HG02981 (cell line): ENCODE results near the gene FAM149A.

ENCODE experiments used
- ATAC-seq: cut with Tn5 transposase; IDR thresholded peaks from one replicate; pipeline ENCODE4 v1.9.1; 2021; ENCODE audit warnings: mild to moderate bottlenecking, moderate library complexity; ENCODE audit not compliant: unreplicated experiment

Gene FAM149A

DNA sequence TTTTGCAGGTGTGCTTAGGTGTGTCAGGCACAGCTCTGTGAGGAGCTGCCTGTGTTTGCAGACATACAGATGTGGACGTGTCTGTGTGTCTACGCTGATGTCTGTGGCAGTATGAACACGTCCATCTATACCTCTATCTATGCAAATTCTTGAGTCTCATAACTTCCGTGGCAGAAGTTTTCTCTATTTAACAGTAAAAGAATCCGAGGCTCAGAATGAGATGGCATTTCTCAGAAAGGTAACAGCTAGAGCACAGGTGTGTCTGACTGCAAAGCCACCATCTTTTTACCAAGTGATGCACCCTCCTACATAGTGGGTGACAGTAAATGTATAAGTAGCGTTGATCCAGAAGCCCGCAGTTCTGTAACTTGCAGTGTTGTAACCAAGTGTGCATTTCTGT lies 47.0 kb downstream of the FAM149A start:
- no peak for ATAC-seq

- no peak for ATAC-seq
Measured at GRCh38 chr4:186158021-186158813, 53.7 kb downstream of the FAM149A start.

DNA sequence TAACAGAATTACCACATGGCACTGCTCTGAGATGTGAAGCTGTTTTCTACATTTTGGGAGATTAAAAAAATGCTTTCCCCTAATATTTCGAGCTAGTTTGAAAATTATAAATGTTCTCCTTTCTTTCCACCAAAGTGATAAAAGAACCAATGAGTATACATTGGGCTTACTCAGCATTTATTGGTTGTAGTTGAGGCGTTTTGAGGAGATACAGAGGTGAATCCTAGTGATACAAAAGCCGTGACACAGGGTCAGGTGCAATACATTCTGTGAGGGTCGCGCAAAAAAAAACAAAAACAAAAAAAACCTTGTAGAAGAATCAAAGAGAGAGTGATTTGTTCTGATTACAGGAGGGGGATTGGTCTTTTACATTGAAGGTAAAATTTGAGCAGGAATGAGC lies 54.5 kb downstream of the FAM149A start:
- ATAC-seq, result no peak

DNA sequence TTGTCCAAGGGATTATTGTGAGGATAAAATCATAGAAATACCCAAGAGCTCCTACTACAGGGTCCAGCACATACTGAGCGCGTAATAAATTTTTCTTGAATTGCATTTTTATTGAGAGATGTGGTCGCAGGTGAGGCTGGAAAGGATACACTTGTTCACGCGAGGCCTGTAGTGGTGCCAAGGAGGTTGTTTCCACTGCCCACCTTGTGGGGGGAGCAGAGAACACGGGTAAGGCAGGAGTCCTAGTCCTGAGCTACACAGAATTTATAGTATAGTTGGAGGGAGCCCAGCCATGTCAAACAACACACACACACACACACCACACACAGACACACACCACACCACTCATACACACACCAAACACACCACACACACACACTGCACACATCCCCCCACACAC lies 55.1 kb downstream of the FAM149A start:
- ATAC-seq, result no peak

- ATAC-seq, result peak; percentile 90
Measured at GRCh38 chr4:186161138-186161537, 56.6 kb downstream of the FAM149A start.

GRCh38 chr4:186166852-186167512 lies 62.5 kb downstream of the FAM149A start:
- no peak for ATAC-seq

- ATAC-seq, result no peak
Measured at GRCh38 chr4:186167605-186168004, 63.1 kb downstream of the FAM149A start.

DNA sequence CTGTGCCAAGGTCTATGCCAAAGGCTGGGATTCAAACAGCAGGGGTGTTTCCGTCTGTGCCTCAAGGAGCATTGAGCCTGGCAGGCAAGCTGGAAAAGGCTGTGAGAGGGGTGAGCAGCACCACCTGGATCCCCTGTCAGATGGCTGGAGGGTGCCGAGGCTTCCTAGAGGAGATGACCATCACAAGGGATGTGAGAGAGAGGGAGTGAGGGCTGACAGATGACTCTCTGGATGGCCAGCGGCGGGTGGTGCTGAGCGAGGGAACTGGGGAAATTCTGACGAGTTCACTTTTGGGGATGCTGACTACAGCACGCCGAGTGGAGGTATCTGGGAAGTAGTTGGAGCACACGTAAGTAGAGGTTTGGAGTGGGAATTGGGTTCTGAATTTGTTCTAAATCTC lies 64.2 kb downstream of the FAM149A start:
- ATAC-seq, result no peak

- ATAC-seq, result no peak
Measured at GRCh38 chr4:186169333-186169944, 64.9 kb downstream of the FAM149A start.

DNA sequence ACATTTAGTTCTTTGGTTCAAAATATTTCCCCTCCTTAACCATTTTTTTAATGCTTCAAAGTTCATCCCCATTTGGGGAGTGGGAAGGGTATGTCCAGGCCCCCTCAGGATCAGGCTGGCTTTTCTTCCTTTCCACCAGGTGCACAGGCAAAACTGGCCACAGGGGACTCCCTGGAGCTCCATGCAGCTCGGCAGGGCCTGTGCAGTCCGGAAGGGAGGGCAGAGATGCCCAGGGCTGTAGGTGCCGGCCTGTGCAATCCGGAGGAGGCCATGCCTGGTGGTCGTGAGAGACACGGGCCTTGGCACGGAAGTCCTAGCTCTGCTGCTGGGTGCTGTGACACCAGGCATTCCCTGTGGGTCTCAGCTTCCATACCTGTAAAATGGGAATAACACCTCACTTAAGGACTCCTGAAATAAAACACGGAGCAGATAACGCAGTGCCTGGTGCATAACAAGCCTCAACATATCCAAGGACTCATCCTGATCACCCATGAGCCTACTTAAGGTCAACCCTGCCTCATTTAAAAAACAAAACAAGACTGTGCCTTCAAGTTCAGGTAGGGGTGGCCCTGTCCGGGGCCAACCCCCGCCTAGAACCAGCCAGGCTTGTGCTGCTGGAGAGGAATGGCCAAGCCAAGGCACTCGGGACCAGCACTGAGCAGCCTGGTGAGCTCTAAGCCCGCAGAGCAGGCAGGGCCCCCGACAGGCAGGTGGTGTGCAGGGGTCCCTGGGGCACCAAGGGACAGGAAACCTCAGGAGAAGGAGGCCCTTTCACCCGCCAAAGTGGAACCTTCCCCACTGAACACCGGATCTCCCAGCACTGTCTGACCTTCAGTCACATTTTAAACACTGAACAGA lies 65.7 kb downstream of the FAM149A start:
- no peak for ATAC-seq

DNA sequence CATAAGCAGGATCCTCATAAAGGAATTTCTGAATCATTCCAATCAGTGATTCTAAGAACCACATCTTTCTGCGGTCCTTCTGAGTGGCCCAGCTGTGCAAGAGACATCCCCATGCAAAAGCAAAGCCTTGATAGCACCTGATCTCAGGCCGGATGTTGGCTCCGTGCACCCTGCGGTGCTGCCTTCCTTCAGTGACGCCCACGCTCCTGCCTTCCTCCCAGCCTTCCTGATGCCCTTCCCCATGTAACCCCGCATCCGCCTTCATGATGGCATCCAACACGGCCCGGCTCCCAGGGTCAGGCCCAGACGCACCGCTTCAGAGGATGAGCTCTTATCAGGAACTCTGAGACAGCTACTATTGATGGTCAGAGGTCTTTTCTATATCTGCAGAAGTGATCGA lies 66.5 kb downstream of the FAM149A start:
- ATAC-seq, result no peak

DNA sequence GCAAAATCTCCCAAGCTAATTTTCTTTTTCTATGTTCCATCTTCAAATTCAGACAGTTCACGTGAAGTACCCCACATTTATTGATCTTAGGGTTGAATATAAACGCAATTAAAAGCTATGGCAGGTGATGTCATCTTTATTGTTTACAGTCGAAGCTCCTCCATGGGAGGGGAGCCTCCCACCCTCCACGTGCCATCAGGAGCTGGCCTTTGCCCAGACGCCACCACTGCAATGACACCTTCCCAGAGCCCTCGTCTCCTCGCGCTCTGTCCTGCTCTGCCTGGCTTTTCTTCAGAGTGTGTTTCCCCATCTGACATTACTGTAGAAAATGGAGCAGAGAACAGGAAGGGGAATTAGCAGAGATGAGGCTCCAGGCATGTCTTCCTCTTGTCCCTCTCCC lies 68.0 kb downstream of the FAM149A start:
- ATAC-seq, result no peak

- ATAC-seq, result no peak
Measured at GRCh38 chr4:186188107-186188506, 83.6 kb downstream of the FAM149A start.

DNA sequence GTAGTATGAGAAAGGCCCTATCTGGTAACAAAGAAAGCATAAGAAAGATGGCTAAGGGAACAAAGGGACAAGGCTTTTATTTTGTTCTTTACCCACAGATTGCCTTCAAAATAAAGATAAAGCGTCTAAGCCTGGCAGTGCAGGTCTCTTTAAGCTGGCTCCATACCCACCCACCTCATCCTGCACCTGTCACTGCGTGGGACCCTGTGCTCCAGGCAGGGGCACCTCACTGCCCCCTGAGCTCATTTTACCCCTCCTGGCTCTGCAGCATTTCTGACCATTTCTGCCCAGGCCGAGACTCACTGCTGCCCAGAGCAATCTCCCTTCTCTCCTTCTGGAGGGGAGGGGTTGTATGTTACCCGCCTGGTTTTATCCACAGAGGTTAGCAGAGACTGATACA lies 85.2 kb downstream of the FAM149A start:
- no peak for ATAC-seq

DNA sequence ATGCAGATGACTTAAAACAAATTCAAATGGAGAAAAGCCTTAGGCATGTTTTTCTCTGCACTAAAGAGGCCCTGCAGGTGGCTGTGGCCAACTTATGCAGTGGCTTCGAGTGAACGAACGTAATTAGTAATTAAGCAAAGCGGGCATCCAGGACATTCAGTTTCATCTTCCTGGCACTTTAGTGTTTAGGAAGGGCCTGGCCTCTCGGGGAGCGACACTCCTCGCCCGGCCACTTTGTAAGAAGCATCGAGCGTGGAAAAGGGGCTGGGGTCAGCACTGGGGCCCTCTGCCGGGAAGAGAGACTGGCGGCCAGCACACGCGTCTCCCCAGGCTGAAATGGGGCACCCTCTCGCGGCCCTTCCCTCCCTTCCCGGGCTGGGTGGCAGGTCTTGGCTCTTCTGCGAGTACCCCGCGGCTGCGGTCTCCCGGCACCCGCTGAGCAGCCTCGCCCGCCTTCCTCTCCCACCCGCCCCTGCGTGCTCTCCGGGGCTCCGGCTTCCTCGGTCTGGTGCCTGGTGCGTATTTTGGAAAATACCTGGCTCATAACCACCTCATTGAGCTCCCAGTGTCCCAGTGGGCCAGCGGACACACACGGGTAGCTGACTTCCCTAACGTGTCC lies 86.2 kb downstream of the FAM149A start:
- ATAC-seq, result peak; percentile 29

- ATAC-seq, result peak; percentile 85
Measured at GRCh38 chr4:186191200-186192065, 86.9 kb downstream of the FAM149A start, which contains the start of gene CYP4V2. CYP4V2 (plus strand) TSS chr4:186191567; CDS start chr4:186191824, 257 bp downstream.

DNA sequence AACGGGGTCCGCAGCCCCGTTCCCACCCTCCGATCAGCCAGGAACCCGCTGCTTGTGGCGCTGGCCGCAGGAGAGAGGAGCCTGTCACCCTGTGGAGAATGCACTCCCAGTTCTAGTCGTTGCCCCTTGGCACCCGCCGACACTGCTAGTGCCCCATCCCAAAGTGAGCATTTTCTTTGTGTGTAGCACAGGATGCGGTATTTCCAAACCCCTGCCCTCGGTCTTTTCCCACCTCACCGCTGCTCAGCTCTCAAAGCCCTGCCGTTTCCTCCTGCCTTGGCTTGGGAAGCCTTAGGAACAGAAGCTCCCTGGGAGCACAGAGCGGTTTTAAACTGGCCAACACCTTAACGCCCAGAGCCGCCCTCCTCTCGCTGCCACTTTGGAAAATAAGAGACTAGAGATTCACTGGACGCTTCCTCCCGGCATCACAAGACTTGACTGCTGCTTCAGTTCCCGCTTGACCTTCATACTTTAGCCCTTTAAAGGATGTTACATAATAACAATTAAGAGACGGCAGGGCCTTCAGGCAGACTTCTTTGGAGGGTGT lies 87.6 kb downstream of the FAM149A start:
- peak; percentile 9 for ATAC-seq

- ATAC-seq, result no peak
Measured at GRCh38 chr4:186193851-186194250, 89.3 kb downstream of the FAM149A start.

GRCh38 chr4:186196063-186196462 lies 91.6 kb downstream of the FAM149A start:
- no peak for ATAC-seq
